ENCODE data around the gene FTCDNL1. TPM values are rescaled to one million over a fixed set of nuclear protein-coding genes. Genes with fewer than 3 reads are reported as not detected.

FTCDNL1 gene
- total and polyA plus RNA-seq, 2 of the 13 experiments (the other 11 are each of a cell fraction or from before 2014, with no cell fraction given): 0.98 to 1.4 TPM

GRCh38 chr2:199738727-199739412 lies 112.1 kb downstream of the FTCDNL1 start (continued):
- TF ChIP-seq REXO4 (CRISPR knock-in tag; IDR thresholded peaks at IDR 0.05; ENCODE audit: borderline replicate concordance) (no peak), ZSCAN5A (CRISPR knock-in tag; IDR thresholded peaks at IDR 0.05; ENCODE audit: borderline replicate concordance) (peak; percentile 81; the same call in 1 of the 2 replicates), MED8 (CRISPR knock-in tag; IDR thresholded peaks at IDR 0.05; ENCODE audit: insufficient replicate concordance) (no peak), SOX6 (IDR thresholded peaks at IDR 0.05) (no peak), SOX6 (CRISPR knock-in tag; IDR thresholded peaks at IDR 0.05) (peak; percentile 83; the same call in 1 of the 2 replicates), ZNF569 (CRISPR knock-in tag; IDR thresholded peaks at IDR 0.05; ENCODE audit: borderline replicate concordance) (no peak), NAIF1 (CRISPR knock-in tag; IDR thresholded peaks at IDR 0.05; ENCODE audit: borderline replicate concordance) (no peak), NBN (conservative IDR thresholded peaks at IDR 0.05) (no peak), ZNF883 (CRISPR knock-in tag; IDR thresholded peaks at IDR 0.05; ENCODE audit: not compliant biosample characterization) (no peak), RAD51 (IDR thresholded peaks at IDR 0.05; ENCODE audit: borderline replicate concordance) (no peak), NFE2L1 (CRISPR knock-in tag; IDR thresholded peaks at IDR 0.05; ENCODE audit: borderline replicate concordance) (no peak), ZNF549 (CRISPR knock-in tag; IDR thresholded peaks at IDR 0.05) (no peak), FOXO1 (CRISPR knock-in tag; IDR thresholded peaks at IDR 0.05) (peak; percentile 75; the same call in 1 of the 2 replicates), REPIN1 (CRISPR knock-in tag; IDR thresholded peaks at IDR 0.05; ENCODE audit: borderline replicate concordance, low read depth) (peak; percentile 70; the same call in 1 of the 2 replicates), MAF1 (CRISPR knock-in tag; IDR thresholded peaks at IDR 0.05; ENCODE audit: borderline replicate concordance) (no peak), ZNF296 (CRISPR knock-in tag; conservative IDR thresholded peaks at IDR 0.05) (no peak), EEA1 (CRISPR knock-in tag; IDR thresholded peaks at IDR 0.05; ENCODE audit: borderline replicate concordance) (no peak), AGO2 (optimal IDR thresholded peaks at IDR 0.05; ENCODE audit: low read depth, low read length) (no peak), CBX5 (CRISPR knock-in tag; IDR thresholded peaks at IDR 0.05; ENCODE audit: borderline replicate concordance) (no peak)
- TF ChIP-seq, protein P1, sequence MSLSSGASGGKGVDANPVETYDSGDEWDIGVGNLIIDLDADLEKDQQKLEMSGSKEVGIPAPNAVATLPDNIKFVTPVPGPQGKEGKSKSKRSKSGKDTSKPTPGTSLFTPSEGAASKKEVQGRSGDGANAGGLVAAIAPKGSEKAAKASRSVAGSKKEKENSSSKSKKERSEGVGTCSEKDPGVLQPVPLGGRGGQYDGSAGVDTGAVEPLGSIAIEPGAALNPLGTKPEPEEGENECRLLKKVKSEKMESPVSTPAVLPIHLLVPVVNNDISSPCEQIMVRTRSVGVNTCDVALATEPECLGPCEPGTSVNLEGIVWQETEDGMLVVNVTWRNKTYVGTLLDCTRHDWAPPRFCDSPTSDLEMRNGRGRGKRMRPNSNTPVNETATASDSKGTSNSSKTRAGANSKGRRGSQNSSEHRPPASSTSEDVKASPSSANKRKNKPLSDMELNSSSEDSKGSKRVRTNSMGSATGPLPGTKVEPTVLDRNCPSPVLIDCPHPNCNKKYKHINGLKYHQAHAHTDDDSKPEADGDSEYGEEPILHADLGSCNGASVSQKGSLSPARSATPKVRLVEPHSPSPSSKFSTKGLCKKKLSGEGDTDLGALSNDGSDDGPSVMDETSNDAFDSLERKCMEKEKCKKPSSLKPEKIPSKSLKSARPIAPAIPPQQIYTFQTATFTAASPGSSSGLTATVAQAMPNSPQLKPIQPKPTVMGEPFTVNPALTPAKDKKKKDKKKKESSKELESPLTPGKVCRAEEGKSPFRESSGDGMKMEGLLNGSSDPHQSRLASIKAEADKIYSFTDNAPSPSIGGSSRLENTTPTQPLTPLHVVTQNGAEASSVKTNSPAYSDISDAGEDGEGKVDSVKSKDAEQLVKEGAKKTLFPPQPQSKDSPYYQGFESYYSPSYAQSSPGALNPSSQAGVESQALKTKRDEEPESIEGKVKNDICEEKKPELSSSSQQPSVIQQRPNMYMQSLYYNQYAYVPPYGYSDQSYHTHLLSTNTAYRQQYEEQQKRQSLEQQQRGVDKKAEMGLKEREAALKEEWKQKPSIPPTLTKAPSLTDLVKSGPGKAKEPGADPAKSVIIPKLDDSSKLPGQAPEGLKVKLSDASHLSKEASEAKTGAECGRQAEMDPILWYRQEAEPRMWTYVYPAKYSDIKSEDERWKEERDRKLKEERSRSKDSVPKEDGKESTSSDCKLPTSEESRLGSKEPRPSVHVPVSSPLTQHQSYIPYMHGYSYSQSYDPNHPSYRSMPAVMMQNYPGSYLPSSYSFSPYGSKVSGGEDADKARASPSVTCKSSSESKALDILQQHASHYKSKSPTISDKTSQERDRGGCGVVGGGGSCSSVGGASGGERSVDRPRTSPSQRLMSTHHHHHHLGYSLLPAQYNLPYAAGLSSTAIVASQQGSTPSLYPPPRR (CRISPR knock-in tag; IDR thresholded peaks at IDR 0.05; ENCODE audit: borderline replicate concordance): no peak
- TF ChIP-seq, protein P2, sequence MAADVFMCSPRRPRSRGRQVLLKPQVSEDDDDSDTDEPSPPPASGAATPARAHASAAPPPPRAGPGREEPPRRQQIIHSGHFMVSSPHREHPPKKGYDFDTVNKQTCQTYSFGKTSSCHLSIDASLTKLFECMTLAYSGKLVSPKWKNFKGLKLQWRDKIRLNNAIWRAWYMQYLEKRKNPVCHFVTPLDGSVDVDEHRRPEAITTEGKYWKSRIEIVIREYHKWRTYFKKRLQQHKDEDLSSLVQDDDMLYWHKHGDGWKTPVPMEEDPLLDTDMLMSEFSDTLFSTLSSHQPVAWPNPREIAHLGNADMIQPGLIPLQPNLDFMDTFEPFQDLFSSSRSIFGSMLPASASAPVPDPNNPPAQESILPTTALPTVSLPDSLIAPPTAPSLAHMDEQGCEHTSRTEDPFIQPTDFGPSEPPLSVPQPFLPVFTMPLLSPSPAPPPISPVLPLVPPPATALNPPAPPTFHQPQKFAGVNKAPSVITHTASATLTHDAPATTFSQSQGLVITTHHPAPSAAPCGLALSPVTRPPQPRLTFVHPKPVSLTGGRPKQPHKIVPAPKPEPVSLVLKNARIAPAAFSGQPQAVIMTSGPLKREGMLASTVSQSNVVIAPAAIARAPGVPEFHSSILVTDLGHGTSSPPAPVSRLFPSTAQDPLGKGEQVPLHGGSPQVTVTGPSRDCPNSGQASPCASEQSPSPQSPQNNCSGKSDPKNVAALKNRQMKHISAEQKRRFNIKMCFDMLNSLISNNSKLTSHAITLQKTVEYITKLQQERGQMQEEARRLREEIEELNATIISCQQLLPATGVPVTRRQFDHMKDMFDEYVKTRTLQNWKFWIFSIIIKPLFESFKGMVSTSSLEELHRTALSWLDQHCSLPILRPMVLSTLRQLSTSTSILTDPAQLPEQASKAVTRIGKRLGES (CRISPR knock-in tag; IDR thresholded peaks at IDR 0.05; ENCODE audit: borderline replicate concordance): no peak
